Measurements from ENCODE around the gene COL11A1.

DNA sequence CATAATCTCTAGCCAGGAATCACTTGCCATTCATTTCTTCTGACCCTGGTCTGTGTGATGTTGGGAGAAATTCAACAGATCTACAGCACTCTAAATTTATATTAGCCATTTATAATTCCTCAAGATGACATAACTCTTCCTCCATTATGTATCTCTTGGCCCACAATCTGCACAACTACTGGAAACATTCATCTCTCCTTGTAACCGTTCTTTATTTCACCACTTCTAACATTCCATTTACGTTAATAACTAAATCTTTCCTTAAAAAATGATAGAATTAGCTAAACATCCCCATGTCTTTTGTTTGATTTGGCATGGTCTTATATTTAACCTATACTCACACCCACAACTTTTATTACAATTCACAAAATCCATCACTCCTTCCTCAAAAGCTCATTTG, 166.0 kb downstream of the COL11A1 start:
- TF ChIP-seq CTCF (IDR thresholded peaks at IDR 0.05 in 2 of 3, conservative IDR thresholded peaks at IDR 0.05 in 1 of 3; ENCODE audit: borderline replicate concordance in 1 of 3, insufficient read depth in 1 of 3, low read depth in 2 of 3, low read length in 2 of 3) (no peak), POLR2AphosphoS5 (IDR thresholded peaks at IDR 0.05; ENCODE audit: low read depth, low read length) (no peak), MAX (IDR thresholded peaks at IDR 0.05) (no peak), SP1 (IDR thresholded peaks at IDR 0.05; ENCODE audit: low read depth) (no peak), RAD21 (IDR thresholded peaks at IDR 0.05; ENCODE audit: low read depth) (no peak), FOSL1 (IDR thresholded peaks at IDR 0.05; ENCODE audit: low read depth) (no peak), SRF (IDR thresholded peaks at IDR 0.05; ENCODE audit: low read depth) (no peak), ATF3 (IDR thresholded peaks at IDR 0.05) (no peak), POLR2A (IDR thresholded peaks at IDR 0.05; ENCODE audit: borderline replicate concordance, extremely low read depth, insufficient read depth, insufficient read length) (no peak), TCF7L2 (IDR thresholded peaks at IDR 0.05; ENCODE audit: borderline replicate concordance, extremely low read depth, insufficient read depth, insufficient read length) (no peak), ZFX (IDR thresholded peaks at IDR 0.05) (no peak), EZH2 (IDR thresholded peaks at IDR 0.05) (no peak), REST (IDR thresholded peaks at IDR 0.05; ENCODE audit: low read depth) (no peak), YY1 (IDR thresholded peaks at IDR 0.05; ENCODE audit: extremely low read depth, insufficient replicate concordance, low read depth, low read length) (no peak)
